CD4-positive, alpha-beta T cell treated with Interleukin-15 for 1 hour (primary cell): Measurements from ENCODE around the gene BICD1.

Experiments
- DNase-seq: peaks from one replicate; pipeline ENCODE4 v3.0.0-alpha.2; 2020

BICD1 gene

DNA sequence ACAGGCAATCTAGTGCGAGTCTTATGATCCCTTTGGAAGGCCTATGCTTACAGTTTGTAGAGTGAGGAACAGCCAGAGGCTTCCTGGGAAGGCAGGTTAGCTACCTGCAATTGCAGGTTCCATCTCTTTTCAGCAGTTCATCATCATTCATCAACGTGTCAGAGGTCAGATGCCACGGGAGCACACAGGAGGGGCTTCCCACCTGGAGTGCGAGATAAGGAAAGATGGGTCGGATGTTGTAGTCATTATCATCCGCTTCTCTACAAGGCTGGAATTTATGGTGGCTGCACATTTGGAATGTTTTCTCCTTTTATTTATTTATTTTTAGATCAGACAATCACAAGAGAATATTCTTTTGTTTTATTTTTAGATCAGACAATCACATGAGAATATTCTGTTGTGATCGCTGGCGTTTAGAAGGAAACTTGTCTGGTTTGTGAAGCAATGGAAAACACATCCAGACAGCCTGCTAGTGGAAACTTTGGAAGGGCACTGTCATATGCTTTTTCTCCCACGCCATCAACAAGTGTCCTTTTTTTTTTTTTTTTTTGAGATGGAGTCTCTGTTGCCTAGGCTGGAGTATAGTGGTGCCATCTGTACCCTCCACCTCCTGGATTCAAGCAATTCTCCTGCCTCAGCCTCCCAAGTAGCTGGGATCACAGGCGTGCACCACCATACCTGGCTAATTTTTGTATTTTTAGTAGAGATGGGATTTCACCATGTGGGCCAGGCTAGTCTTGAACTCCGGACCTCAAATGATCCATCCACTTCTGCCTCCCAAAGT is 1.9 kb upstream of the BICD1 start:
- DNase-seq: no peak

DNA sequence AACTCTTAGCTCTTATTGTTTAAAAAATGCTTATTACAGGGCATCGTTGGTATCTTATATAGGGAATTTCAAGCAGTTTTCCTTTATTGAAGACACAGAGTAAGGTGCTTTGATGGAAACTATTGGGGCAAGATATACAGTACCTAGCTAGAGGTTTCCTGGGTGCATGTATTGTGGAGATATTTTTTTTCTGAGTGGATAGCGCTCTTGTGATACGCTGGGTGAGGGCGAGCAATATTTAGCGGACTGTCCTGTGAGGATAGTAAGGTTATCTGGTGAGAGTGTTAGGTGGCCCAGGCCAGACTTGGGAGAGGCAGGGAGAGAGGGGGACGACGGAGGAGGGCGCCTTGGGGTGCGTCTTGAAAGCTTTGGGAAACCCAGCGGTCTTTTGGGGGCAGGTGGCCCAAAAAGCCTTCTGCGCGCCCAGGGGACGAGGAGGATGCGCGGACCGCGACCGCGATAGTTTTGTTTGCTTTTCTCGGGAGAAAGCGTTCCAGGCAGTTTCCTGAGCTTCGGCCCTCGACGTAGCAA is 596 bp upstream of the BICD1 start:
- no peak for DNase-seq

DNA sequence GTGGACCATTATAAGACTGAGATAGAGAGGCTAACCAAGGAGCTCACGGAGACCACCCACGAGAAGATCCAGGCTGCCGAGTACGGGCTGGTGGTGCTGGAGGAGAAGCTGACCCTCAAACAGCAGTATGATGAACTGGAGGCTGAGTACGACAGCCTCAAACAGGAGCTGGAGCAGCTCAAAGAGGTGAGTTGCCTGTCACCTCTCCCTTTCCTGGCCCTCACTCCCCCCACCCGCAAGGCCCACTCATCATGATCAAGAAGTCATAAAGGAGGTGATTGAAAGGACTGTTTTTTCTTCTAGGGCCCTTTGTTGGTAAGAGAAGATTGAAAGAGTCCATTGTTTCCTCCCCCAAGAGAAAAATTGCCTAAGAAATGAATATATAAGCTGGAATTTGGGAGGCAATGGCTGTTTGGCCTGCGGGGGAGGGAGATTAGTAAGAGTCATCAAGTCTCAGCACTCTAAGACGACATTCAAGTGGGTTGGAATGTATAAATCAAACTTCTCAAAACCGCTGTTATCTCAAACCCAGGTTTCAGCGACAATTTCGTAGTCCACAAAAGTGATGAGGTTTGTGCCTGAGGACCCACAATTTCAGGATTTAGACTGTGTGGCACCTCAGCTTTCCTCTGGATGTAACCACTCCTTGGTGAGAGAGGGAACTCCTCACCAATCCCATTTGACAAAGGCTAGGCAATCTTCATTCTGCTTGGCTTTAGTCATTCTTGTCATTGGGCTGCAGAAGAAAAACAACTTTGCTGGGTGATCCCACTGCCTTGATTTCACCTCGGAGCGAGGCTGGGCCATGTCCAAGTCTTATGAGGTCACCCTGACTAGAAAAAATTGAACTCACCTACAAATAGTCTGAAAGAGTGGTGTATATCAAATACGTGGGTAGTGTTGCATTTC is 966 bp downstream of the BICD1 start:
- DNase-seq: no peak

DNA sequence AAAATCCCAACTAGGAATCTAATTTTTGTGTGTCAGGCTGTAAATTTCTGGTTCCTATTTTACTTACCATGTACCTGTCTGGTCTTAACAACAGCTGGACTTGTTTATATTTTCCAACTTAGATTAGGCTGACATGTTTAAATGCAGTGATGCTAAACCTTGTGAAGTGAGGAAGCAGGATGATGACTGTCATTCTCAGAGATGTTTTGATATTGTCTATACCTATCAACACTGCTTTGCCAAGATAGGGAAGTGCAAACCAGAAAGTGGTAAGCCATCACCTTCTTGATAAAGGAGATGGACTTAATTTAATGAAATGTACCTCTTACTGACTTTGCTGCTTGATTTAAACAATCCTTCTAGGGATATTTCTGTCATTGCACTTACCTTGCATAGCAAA is 2.1 kb downstream of the BICD1 start:
- no peak for DNase-seq

DNA sequence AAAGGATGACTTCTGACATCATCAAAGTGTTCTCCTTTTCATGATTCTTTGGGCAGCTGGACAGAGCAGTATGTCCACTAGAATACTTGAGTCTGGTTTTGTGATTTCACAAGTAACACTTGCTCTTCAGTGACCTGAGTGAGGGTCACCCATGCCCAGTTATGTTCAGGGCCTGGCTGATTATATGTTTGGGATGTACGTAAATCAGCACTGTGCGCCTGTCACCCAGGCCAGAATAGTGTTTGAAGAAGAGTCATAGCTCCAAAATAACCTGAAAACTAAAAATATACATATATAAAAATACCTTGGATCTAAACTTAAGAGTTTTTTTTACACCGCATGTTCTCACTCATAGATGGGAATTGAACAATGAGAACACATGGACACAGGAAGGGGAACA is 3.8 kb downstream of the BICD1 start:
- no peak for DNase-seq

DNA sequence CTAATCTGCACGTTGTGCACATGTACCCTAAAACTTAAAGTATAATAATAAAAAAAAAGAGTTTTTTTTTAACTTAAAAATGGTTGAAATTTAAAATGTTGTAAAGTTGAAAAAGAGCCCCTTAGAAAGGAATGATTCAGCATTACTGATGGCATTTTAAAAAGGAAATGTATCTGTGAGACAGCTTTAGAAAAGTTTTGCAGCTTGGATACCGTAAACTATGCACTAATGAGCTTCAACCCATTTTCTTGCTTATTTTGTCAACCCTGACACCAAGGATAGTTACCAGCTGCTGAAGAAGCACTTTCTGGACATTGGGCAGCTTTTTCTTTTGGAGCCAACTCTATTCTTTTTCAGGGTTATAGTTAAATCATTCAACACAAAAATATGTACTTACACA is 4.3 kb downstream of the BICD1 start:
- no peak for DNase-seq

DNA sequence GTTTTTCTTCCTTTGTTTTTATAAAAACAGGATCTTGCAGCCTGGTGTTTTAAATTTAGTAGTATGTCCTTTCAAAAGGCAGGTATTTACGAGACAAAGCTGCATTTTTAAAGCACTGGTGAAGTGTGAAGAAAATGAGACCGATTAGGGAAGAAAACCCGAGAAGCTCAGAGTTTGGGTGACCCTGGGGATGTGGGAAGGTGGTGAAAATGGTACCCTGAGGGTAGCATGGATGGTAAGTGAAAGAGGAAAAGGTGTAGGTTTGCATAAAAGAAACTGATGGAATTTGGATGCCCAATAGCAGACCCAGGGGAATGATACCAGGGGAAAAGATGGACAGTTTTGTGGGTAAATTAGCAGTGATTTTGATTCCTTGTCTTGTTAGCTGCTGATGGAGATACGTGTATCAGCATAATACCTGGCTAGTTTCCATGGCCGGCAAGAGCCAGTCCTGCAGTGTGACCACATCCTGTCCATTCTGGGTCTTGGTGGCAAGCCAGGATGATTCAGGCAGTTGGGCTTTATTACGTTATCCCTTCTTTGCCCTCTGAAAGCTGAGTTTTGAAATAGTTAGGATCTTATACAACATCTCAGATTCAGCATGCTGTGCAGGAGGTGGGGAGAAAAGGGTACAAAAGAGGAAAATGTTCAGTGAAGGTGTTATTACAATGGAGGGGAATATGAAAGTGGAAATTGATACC is 8.9 kb downstream of the BICD1 start:
- DNase-seq: no peak

DNA sequence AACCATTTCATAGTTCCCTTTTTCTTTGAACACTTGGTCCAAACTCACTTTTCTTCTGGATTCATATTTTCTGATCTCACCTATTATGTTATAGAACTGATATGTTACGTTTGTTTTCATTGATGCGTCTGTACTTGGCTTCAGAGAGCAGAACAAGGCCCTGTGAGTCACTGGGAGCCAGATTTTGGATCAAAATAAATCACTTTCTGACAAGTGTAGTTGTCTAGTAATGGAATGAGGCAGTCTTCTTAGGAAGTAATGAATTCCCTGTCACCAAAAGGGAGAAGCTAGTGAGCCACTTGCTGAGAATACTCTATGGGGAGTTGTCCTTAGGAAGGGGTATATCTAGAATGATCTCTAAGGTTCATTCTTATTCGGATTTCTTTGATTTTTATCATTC is 10.2 kb downstream of the BICD1 start:
- no peak for DNase-seq

DNA sequence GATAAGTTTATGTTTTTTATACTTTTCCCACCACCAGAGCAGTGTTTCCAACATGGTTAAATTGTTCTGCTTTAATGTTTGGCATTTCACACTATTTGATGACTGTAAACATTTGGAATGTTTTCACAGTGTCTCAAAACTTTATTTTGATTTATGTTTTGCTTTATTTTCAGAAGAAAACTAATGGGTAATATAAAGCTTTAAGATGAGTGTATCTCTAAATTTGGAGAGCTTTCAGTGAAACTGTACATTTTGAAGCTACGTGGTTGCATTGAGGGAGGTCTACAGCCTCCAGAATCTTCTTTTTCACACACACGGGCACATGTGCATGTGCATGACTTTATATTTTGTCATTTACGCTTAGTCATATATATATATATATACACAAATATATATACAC is 10.7 kb downstream of the BICD1 start:
- no peak for DNase-seq

DNA sequence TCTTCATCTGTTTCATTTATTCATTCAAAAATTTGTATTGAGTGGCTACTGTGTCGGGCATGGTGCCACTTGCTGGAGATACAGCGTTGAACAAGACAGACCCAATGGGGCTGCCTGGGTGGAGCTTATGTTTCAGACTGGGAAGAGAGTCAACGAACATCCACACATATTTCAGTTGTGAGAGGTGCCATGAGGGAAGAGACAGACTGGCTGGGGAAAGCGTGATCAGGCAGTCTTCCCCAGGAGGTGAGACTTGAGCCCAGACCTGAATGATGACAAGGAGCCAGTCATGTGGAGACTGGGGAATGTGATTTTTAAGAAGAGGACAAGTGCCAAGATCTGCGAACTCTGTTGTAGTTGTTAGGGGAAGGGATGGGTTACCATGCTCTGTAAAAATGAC is 12.2 kb downstream of the BICD1 start:
- DNase-seq: no peak

DNA sequence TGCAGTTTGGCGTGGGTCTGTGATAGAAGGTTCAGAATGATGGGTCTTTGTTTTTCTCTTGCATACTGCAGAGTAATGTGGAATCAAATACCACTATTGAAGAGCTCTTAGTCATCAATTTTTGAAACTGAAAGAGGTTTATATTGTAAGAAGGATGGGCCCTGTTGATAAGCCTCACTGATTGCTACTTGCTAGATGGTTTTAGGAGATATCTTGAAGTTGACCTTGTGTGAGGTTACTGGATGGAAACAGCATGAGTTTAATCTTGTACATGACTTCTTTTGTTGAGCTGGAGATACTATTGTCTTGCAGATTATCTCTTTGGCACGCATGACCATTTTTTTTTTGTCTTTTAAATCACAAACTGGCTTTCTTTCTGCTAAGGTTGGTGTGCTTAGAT is 13.8 kb downstream of the BICD1 start:
- no peak for DNase-seq

DNA sequence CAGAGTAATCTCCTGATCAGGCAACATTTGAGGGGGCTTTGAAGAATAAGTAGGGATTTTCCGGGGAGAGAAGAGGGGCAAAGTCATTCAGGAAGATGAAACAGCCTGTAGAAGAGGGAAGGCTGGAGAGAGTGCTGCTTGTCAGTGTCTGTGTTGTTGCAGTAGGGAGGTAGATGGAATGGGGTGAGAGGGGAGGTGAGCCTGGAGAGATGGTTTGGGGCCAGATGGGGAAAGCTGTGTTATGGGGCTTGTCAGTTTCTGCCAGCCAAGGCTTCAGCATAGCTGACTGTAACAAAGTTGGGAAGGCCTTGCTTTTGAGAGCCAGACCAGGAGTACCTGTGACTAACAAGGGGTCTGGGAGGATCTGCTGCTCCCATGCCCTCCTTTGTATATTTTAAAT is 18.0 kb downstream of the BICD1 start:
- DNase-seq: no peak

DNA sequence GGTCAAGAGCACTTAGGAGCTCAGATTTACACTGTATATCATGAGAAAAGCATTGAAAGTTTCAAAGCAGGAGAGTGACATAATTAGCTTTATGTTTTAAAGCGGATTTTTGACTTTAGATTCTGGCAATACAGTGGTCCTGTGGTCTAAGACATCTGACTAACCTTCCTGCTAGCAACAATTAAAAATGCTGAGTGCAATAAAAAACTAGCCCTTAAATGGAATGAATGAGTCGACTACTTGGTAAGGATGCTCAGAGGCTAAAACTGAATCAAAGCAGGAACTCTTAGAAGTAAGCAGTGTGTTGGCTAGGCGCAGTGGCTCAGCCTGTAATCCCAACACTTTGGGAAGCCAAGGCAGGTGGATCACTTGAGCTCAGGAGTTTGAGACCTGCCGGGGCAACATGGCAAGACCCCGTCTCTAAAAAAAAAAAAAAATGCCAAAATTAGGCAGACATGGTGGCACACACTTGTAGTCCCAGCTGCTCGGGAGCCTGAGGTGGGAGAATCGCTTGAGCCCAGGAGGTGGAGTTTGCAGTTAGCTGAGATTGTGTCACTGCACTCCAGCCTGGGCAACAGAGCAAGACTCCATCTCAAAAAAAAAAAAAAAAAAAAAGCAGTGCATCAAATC is 18.9 kb downstream of the BICD1 start:
- no peak for DNase-seq

DNA sequence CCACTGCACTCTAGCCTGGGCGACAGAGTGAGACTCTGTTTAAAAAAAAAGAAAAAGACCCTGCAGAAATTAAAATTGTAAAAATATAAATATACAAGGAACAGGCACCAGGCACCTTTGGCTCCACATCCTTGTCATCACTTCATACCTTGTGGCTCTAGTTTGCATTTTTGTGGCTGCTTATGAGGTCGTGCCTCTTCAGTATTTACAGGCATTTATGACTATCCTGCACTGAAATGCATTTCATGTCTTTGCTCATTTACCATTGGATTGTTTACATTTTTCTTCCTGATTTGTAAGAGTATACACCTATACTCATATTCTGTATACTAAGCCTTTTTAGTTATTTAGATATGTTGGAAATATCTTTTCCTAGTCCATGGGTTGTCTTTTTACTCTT is 20.1 kb downstream of the BICD1 start:
- no peak for DNase-seq

DNA sequence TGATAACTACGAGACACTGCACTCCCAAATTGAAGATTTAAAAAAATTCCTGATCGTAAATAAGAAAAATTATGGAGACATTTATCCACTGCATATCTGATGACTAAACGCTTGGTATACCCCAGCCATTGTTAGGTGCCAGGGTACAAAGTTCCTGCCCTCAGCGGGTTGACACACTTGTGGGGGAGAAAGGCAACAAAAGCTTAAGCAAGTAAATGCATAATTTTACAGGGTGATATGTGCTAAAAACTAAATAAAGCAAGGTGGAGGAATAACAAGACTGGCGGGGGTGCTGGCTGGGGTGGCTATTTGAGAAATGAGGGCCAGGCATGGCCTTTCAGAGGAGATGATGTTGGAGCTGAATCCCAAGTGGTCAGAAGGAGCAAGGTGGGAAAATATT is 25.0 kb downstream of the BICD1 start:
- DNase-seq: no peak

DNA sequence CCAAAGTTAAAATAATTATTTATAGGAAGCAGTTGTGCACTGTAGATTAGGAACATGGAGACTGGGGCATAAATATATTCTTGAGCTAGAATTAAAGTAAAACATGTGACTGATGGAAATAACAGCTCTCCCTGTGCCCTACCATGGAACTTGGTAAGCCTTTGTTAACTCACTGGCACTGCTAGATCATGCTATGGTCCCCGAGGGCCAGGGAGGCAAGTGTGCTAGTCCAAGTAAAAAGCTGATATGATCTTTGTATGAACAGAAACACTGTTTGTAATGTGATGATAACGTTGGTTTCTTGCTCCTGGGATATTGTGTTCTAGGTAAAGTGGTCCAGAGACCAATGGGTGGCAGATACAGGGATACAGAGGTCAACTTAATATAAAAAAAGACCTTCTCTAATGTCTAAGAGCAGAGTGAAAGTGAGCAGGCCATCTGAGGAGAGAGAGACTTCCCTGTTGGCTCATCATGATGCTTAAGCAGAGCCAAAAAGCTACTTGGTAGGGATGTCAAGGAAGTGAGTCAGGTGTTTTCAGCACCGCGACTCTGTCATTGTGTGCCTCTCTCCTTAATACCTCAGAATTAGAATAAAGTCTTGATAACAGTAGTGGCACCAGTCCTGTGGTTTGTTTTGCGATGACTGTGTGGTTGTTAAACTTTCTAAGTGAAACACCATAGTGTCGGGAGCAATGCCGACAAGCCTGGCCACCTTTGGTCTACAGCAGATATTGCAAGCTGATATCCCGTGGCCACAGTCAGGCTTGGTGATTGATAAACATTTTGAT is 27.6 kb downstream of the BICD1 start:
- DNase-seq: no peak

DNA sequence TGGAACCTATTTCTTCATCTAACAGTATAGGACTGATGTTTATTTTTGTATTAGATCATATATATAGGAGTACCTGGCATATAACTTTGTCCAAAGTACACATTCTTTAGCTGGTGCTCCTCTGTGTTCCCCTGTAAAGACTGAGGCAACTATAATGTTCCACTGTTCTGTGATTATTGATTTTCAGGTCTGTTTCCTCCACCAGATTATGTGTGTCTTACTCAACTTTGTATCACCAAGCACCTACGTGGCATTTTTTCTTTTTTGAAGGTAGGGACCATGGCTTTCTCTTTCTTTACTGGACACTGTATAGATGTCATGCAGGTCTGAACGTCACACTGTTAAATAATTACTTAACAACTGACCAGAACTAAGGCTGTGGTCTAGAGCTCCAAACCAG is 29.3 kb downstream of the BICD1 start:
- DNase-seq: no peak

DNA sequence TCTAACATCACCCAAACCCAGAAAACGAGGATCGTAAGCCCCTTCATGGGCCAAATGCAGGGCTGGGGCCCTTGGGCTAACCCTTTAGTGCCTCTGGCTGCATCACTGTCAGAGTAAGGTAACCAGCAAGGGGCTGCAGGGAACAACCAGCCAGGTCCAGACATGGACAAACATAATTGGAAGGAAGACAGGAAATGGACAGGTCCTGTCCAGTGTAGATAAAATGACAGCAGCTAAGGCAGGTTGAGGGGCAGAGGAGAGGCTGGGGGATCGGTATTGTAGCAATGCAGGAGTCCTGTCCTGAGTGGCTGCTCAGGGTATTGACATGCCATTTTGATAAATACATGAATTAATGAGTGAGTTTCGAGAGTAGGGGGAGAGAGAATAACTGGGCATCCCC is 29.8 kb downstream of the BICD1 start:
- DNase-seq: no peak

DNA sequence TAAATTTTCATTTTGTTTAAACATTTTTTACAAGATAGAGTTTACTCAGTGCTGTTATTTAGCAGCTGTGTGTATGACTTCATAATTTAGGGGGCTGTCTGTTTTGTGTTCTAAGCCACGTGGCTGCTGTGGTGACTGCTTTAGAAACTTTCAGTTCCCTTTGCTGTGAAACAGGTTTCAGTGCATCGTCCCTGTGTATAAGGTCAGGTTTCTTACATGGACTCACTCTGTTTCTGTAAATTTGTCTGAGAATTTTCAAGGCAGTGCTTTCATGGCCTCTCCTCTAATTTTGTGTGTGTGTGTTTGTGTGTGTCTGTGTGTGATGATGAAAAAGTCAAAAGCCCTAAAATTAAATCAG is 32.4 kb downstream of the BICD1 start:
- DNase-seq: peak; percentile 58

DNA sequence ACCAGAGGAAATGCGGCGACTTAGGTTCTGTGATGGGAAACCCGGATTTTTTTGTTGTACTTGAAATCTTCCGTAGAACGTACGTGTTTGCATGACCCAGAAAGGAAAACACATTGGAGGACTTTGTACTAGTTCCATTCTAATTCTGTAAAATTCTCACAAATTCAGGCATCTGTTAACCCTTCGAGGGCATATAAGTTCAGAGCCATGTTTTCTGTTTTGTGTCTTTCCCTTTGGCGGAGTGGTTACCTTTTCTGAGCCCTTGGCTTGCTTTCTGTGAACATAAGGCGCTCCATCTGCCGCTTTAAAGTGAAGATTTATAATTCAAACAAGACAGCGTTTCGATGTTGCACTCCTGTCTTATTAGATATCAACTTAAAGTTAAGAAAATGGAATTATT is 34.2 kb downstream of the BICD1 start:
- no peak for DNase-seq

DNA sequence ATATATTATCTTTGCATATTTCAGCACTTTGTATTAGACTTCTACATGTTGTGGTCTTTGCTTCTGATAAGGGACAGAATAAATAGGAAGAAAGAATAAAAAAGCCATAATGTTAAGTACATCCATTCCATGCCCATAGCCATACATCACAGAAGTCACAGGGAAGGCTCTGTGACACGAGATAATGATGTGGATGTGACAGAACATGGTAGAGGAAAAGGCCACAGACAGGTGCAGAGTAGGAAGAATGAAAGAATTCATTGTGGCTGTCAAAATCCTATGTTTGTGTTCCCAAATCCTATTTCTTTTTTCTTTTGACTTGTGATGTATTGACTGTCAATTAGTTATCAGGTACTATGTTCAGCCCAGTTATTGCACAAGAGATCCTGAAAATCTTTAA is 38.4 kb downstream of the BICD1 start:
- no peak for DNase-seq
